NT2/D1 (cell line): ENCODE results near the gene ATP8B1.

ENCODE experiments used
- DNase-seq: peaks from one replicate; pipeline ENCODE4 v3.0.0-alpha.2; 2011; ENCODE audit warnings: low read depth, low spot score
- H3K27me3 ChIP-seq: 2 replicates; pipeline ENCODE4 v1.6.0; 2011; ENCODE audit warnings: mild to moderate bottlenecking; ENCODE audit not compliant: insufficient read length, insufficient read depth
- H3K36me3 ChIP-seq: 2 replicates; pipeline ENCODE4 v1.6.1; 2011; ENCODE audit warnings: mild to moderate bottlenecking, low read length, mixed read lengths; ENCODE audit not compliant: insufficient read depth, insufficient read length
- H3K4me1 ChIP-seq: 2 replicates; pipeline ENCODE4 v1.5.1; 2011; ENCODE audit not compliant: insufficient read depth, insufficient read length
- H3K4me3 ChIP-seq: 2 replicates; pipeline ENCODE4 v1.5.1; 2011; ENCODE audit warnings: low read depth; ENCODE audit not compliant: insufficient read length
- H3K9ac ChIP-seq: 2 replicates; pipeline ENCODE4 v1.6.0; 2011; ENCODE audit warnings: low read depth; ENCODE audit not compliant: insufficient read length
- H3K9me3 ChIP-seq: 2 replicates; pipeline ENCODE4 v1.5.1; 2011; ENCODE audit warnings: mild to moderate bottlenecking, low read length; ENCODE audit not compliant: insufficient read depth
- SUZ12 ChIP-seq: IDR thresholded peaks from 2 replicates; pipeline ENCODE4 v1.6.1; 2011; ENCODE audit not compliant: insufficient read length, insufficient read depth; ENCODE audit errors: extremely low read depth
- YY1 ChIP-seq: IDR thresholded peaks from 2 replicates; pipeline ENCODE4 v1.6.1; 2011; ENCODE audit not compliant: insufficient read length, insufficient read depth
- ZNF274 ChIP-seq: IDR thresholded peaks from 2 replicates; pipeline ENCODE4 v1.6.1; 2011; ENCODE audit warnings: mild to moderate bottlenecking, low read depth, low read length

Gene ATP8B1

DNA sequence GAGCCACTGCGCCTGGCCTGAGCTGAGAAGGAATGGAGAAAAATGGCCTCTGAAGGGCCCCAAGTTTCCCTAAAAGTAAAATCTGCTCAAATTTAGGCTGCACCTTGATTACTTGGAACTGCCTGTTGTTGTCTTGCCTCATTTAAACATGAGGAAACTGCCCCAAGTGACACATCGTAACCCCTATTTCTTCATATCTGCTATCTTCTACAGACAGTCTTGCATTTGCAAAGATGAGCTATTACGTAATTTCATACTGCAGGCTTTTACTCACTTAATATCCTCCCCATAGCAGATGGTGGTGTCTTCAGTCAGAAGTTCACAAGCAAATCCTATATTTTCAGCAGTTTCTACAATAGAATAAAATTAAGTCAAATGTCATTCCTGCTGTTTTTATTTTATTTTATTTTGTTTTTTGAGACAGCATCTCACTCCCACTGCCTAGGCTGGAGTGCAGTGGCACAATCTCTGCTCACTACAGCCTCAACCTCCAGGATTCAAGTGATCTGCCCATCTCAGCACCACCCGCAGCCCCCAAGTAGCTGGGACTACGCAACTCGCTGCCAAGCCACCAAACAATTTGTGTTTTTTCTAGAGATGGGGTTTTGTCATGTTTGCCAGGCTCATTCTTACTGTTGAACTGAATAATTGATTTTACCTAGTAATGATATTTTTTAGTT is 136.2 kb downstream of the ATP8B1 start:
- Histone ChIP-seq H3K27me3 (no peaks in the 10 kb centered on the region), H3K4me1 (no peaks in the 10 kb centered on the region), H3K9ac (no peak overlapping the region), H3K9me3 (no peaks in the 10 kb centered on the region), H3K4me3 (no peak overlapping the region), H3K36me3 (no peaks in the 10 kb centered on the region)
- no peak for DNase-seq
- TF ChIP-seq YY1 (no peak), ZNF274 (no peak), SUZ12 (no peak)

DNA sequence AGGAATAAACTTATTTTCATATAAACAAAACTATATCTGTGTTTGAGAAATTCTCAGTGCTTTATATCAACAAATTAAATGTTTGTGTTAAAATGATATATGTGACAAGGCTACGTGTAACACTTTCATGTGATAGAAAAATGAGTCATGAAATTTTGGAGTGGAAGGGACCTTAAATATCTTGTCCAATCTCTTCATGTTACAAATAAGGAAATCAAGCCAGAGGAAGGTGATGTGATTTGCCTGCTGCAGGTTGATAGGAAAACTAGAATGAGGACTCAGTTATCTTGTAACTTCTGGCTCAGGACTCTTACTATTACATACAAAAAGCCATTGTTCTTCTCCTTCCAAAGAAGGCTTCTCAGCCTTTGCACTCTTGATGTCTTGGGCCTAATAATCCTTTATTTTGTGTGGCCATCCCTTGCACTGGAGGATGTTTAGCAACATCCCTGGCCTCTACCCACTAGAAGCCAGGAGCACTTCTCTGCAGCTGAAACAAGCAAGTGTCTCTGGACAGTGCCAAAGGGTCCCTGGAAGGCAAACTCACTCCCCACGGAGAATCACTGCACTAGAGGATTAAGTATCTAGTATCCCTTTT is 138.4 kb downstream of the ATP8B1 start:
- Histone ChIP-seq H3K36me3 (no peaks in the 10 kb centered on the region), H3K4me3 (no peak overlapping the region), H3K4me1 (no peaks in the 10 kb centered on the region), H3K9me3 (no peaks in the 10 kb centered on the region), H3K27me3 (no peaks in the 10 kb centered on the region), H3K9ac (no peak overlapping the region)
- TF ChIP-seq YY1 (no peak), SUZ12 (no peak), ZNF274 (no peak)
- DNase-seq = no peak

DNA sequence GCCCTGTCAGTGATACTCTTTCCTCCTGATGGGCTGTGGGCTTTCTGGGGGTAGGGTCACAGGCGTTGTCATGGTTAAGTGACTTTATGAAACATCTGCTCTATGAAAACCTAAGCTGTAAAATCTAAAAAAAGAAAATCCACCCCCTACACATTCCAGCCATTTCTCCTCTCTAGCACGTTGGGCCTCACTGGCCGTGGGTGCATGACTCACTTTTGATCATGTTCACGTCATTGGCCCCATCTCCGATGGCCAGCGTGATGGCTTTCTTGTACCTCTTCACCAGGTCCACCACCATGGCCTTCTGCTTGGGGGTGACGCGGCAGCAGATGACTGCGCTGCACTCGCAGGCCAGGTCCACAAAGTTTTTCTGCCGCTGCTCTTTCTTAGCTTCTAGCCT is 142.2 kb downstream of the ATP8B1 start:
- H3K4me3 ChIP-seq = no peak overlapping the region
- peaks cover 2% of the 10 kb centered on the region; the same call in 1 of the 2 replicates for H3K9me3 ChIP-seq
- H3K4me1 ChIP-seq = no peaks in the 10 kb centered on the region
- H3K36me3 ChIP-seq = no peaks in the 10 kb centered on the region
- no peak overlapping the region for H3K9ac ChIP-seq
- no peak for TF ChIP-seq YY1
- TF ChIP-seq ZNF274 = no peak
- TF ChIP-seq SUZ12 = no peak
- no peak for DNase-seq
- no peaks in the 10 kb centered on the region for H3K27me3 ChIP-seq

DNA sequence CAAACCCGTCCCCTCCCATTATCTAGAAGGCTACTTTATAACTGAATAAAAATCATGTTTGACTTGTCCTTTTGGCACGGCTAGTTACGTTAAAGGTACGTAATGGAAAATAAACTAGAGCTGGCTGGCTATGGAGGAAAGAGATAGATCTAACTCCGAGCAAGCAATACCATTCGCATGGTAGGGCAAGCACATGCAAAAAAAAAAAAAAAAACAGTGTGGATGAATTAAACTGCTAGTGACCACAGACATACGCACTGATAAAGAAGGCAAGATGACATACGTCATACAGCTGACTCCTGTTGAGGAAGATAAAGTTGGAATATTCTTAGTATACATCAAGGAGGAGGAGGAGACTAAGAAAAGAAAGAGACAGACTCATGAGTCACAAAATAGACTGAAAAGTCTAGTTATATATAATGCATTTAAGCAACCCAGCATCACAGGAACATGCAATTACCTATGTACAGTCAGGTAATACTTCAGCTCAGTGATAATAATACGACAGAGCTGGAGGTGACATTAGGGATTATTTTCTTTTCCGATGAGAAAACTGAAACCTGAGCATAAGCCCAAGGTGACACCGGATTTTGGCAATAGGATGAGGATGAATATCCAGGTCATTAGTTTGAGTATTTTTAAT is 143.5 kb downstream of the ATP8B1 start:
- H3K4me3 ChIP-seq = no peak overlapping the region
- no peaks in the 10 kb centered on the region for H3K36me3 ChIP-seq
- DNase-seq = no peak
- H3K27me3 ChIP-seq = no peaks in the 10 kb centered on the region
- no peak overlapping the region for H3K9ac ChIP-seq
- TF ChIP-seq SUZ12 (no peak), YY1 (no peak), ZNF274 (no peak)
- peaks cover 15% of the 10 kb centered on the region for H3K9me3 ChIP-seq
- H3K4me1 ChIP-seq = no peaks in the 10 kb centered on the region

DNA sequence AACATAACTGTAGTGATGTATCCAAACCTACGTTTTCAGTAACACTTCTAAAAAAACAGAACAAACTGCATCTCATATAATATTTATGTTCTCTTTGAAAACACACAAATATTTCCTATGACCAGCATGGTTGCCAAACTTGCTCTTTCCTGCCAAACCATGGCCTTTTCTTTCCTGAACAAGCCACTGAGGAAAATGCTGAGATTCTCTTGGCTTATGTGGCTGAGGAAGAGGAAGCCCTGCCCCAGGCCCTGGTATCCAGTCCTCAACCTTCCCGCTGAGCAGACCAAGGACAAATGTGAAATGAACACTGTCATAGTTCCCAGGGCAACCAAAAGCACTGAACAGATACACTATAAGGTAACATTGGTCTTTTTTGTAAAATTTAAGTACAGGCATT is 145.6 kb downstream of the ATP8B1 start:
- Histone ChIP-seq H3K9ac (no peak overlapping the region), H3K9me3 (peaks cover 15% of the 10 kb centered on the region), H3K27me3 (no peaks in the 10 kb centered on the region), H3K4me1 (no peaks in the 10 kb centered on the region), H3K36me3 (no peaks in the 10 kb centered on the region), H3K4me3 (no peak overlapping the region)
- TF ChIP-seq ZNF274 (no peak), YY1 (no peak), SUZ12 (no peak)
- no peak for DNase-seq

DNA sequence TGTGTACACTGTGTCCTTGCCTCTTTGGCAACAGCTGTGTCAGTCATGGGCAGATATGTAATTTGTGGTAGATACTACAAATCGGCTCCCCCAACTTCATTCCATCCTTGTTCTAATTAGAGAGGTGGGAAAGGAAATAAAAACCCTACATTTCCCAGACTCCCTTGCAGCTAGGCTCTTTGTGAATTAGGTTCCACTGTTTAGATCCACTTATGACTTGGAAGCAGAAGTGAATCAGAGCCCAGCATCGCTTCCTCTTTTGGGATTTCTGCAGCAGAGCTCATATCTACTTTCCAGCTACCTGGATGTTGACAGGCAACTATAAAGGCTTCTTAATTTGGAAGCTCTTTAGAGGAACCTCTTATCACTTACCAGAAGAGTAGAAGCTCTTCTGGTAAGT is 147.4 kb downstream of the ATP8B1 start:
- no peak for TF ChIP-seq ZNF274
- TF ChIP-seq YY1 = no peak
- TF ChIP-seq SUZ12 = no peak
- peaks cover 15% of the 10 kb centered on the region for H3K9me3 ChIP-seq
- no peak overlapping the region for H3K4me3 ChIP-seq
- H3K9ac ChIP-seq = no peak overlapping the region
- H3K36me3 ChIP-seq = no peaks in the 10 kb centered on the region
- no peak for DNase-seq
- no peaks in the 10 kb centered on the region for H3K4me1 ChIP-seq
- no peaks in the 10 kb centered on the region for H3K27me3 ChIP-seq

DNA sequence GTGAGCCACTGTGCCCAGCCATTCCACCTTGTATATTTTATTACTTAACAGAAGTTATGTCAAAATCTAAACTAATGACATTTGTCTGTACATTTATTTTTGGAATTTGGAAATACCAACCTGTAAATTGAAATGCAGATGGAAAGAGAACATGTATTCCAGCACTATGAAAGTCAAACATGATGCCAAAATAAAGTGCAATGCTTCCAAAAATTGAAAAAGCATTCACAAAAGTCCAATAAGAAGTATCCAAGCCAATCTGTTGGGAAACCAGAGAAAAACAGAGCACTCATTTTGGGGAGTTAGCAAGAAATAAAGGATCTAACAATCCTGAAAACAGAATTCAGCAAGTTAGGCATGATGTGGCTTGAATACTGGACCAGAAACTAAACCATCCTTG is 151.2 kb downstream of the ATP8B1 start:
- no peak overlapping the region for H3K4me3 ChIP-seq
- no peak overlapping the region for H3K9ac ChIP-seq
- no peak for DNase-seq
- peaks cover 15% of the 10 kb centered on the region for H3K9me3 ChIP-seq
- TF ChIP-seq SUZ12 (no peak), YY1 (no peak), ZNF274 (no peak)
- no peaks in the 10 kb centered on the region for H3K4me1 ChIP-seq
- no peaks in the 10 kb centered on the region for H3K27me3 ChIP-seq
- H3K36me3 ChIP-seq = peaks cover 2% of the 10 kb centered on the region
